ENCODE data around the gene NME1.
A peak's percentile ranks its signal among the peaks of the same experiment; 100 is the strongest.

NME1 gene

GRCh38 chr17:51124640-51125503 lies 28.5 kb upstream of the NME1 start:
- Histone ChIP-seq H3K27ac (ENCODE audit: insufficient read depth in 1 of 2, low read depth in 1 of 2, low read length in 2 of 2, poor library complexity in 1 of 2, severe bottlenecking in 2 of 2) (no peak overlapping the region), H3K27me3 (replicated peaks in 2 of 5; ENCODE audit: control insufficient read depth in 4 of 5, insufficient read depth in 5 of 5, low read length in 4 of 5) (no peaks in the 10 kb centered on the region), H3K4me1 (ENCODE audit: control extremely low read depth in 1 of 4, control insufficient read depth in 4 of 4, insufficient read depth in 4 of 4, low read length in 3 of 4) (peaks cover 5 to 16% (median 13%) of the 10 kb centered on the region in 4 experiments), H3K4me3 (ENCODE audit: control insufficient read depth in 1 of 7, extremely low read depth in 1 of 7, insufficient read depth in 4 of 7, low read depth in 2 of 7, low read length in 6 of 7) (no peak overlapping the region), H3K36me3 (ENCODE audit: control insufficient read depth in 4 of 4, insufficient read depth in 4 of 4, low read length in 3 of 4) (no peaks in the 10 kb centered on the region), H3K9me3 (ENCODE audit: control extremely low read depth in 1 of 5, control insufficient read depth in 4 of 5, insufficient read depth in 2 of 5, low read depth in 1 of 5, low read length in 4 of 5) (no peaks in the 10 kb centered on the region)
- ChIA-PET CTCF (interaction anchor here (1.5 to 3.1 kb wide), 2 partner anchors 11 to 28 kb away, joined by 4 to 11 read pairs; partner anchors contain the start of gene NME1), POLR2A (interaction anchor here (0.7 kb wide), 1 partner anchor 359 kb away, joined by 3 read pairs; no protein-coding TSS in a partner anchor)
- no peak for DNase-seq
- WGBS (ENCODE audit: insufficient coverage) = 96% methylated on average over 4 of the region's 5 CpGs

GRCh38 chr17:51128076-51128475 lies 25.3 kb upstream of the NME1 start:
- H3K4me3 ChIP-seq (ENCODE audit: control insufficient read depth in 1 of 7, extremely low read depth in 1 of 7, insufficient read depth in 4 of 7, low read depth in 2 of 7, low read length in 6 of 7) = no peak overlapping the region
- H3K27ac ChIP-seq (ENCODE audit: insufficient read depth in 1 of 2, low read depth in 1 of 2, low read length in 2 of 2, poor library complexity in 1 of 2, severe bottlenecking in 2 of 2) = no peak overlapping the region
- ChIA-PET CTCF (interaction anchor here (1.0 kb wide), 1 partner anchor 62 kb away, joined by 4 read pairs; no protein-coding TSS in a partner anchor), POLR2A (no interaction called here)
- no peaks in the 10 kb centered on the region for H3K9me3 ChIP-seq (ENCODE audit: control extremely low read depth in 1 of 5, control insufficient read depth in 4 of 5, insufficient read depth in 2 of 5, low read depth in 1 of 5, low read length in 4 of 5)
- H3K27me3 ChIP-seq (replicated peaks in 2 of 5; ENCODE audit: control insufficient read depth in 4 of 5, insufficient read depth in 5 of 5, low read length in 4 of 5) = no peaks in the 10 kb centered on the region
- H3K36me3 ChIP-seq (ENCODE audit: control insufficient read depth in 4 of 4, insufficient read depth in 4 of 4, low read length in 3 of 4) = no peaks in the 10 kb centered on the region
- DNase-seq = peak; percentile 17 to 67 (median 62)
- no CpG with 5 or more reads among the region's 3 CpGs for WGBS (ENCODE audit: insufficient coverage)
- peaks cover 0 to 4% (median 0%) of the 10 kb centered on the region in 4 experiments for H3K4me1 ChIP-seq (ENCODE audit: control extremely low read depth in 1 of 4, control insufficient read depth in 4 of 4, insufficient read depth in 4 of 4, low read length in 3 of 4)

GRCh38 chr17:51132964-51133319 lies 20.4 kb upstream of the NME1 start:
- ChIA-PET CTCF (no interaction called here), POLR2A (interaction anchor here (0.6 kb wide), 1 partner anchor 224 kb away, joined by 3 read pairs; no protein-coding TSS in a partner anchor)
- H3K4me3 ChIP-seq (ENCODE audit: control insufficient read depth in 1 of 7, extremely low read depth in 1 of 7, insufficient read depth in 4 of 7, low read depth in 2 of 7, low read length in 6 of 7) = no peak overlapping the region
- H3K36me3 ChIP-seq (ENCODE audit: control insufficient read depth in 4 of 4, insufficient read depth in 4 of 4, low read length in 3 of 4) = no peaks in the 10 kb centered on the region
- DNase-seq = peak in 2 of 3 donors; percentile 23 to 29
- no peaks in the 10 kb centered on the region for H3K27me3 ChIP-seq (replicated peaks in 2 of 5; ENCODE audit: control insufficient read depth in 4 of 5, insufficient read depth in 5 of 5, low read length in 4 of 5)
- H3K27ac ChIP-seq (ENCODE audit: insufficient read depth in 1 of 2, low read depth in 1 of 2, low read length in 2 of 2, poor library complexity in 1 of 2, severe bottlenecking in 2 of 2) = no peak overlapping the region
- no peaks in the 10 kb centered on the region for H3K9me3 ChIP-seq (ENCODE audit: control extremely low read depth in 1 of 5, control insufficient read depth in 4 of 5, insufficient read depth in 2 of 5, low read depth in 1 of 5, low read length in 4 of 5)
- peaks cover 0 to 6% (median 0%) of the 10 kb centered on the region in 4 experiments for H3K4me1 ChIP-seq (ENCODE audit: control extremely low read depth in 1 of 4, control insufficient read depth in 4 of 4, insufficient read depth in 4 of 4, low read length in 3 of 4)

GRCh38 chr17:51133365-51133764 lies 20.0 kb upstream of the NME1 start:
- POLR2A ChIA-PET = no interaction called here

GRCh38 chr17:51135956-51136355 lies 17.4 kb upstream of the NME1 start:
- DNase-seq = no peak
- Histone ChIP-seq H3K4me3 (ENCODE audit: control insufficient read depth in 1 of 7, extremely low read depth in 1 of 7, insufficient read depth in 4 of 7, low read depth in 2 of 7, low read length in 6 of 7) (no peak overlapping the region), H3K27me3 (replicated peaks in 2 of 5; ENCODE audit: control insufficient read depth in 4 of 5, insufficient read depth in 5 of 5, low read length in 4 of 5) (no peaks in the 10 kb centered on the region), H3K9me3 (ENCODE audit: control extremely low read depth in 1 of 5, control insufficient read depth in 4 of 5, insufficient read depth in 2 of 5, low read depth in 1 of 5, low read length in 4 of 5) (no peaks in the 10 kb centered on the region), H3K36me3 (ENCODE audit: control insufficient read depth in 4 of 4, insufficient read depth in 4 of 4, low read length in 3 of 4) (no peaks in the 10 kb centered on the region), H3K27ac (ENCODE audit: insufficient read depth in 1 of 2, low read depth in 1 of 2, low read length in 2 of 2, poor library complexity in 1 of 2, severe bottlenecking in 2 of 2) (no peak overlapping the region), H3K4me1 (ENCODE audit: control extremely low read depth in 1 of 4, control insufficient read depth in 4 of 4, insufficient read depth in 4 of 4, low read length in 3 of 4) (peaks cover 0 to 6% (median 0%) of the 10 kb centered on the region in 4 experiments)
- 100% methylated on average over 3 of the region's 3 CpGs for WGBS (ENCODE audit: insufficient coverage)
- CTCF ChIA-PET = interaction anchor here (0.7 to 2.6 kb wide), 7 partner anchors 10 to 158 kb away, joined by 3 to 11 read pairs (median 3); no protein-coding TSS in a partner anchor
- POLR2A ChIA-PET = no interaction called here

More at GRCh38 chr17:51133365-51133764, 20.0 kb upstream of the NME1 start:
- DNase-seq = no peak
- Histone ChIP-seq H3K9me3 (ENCODE audit: control extremely low read depth in 1 of 5, control insufficient read depth in 4 of 5, insufficient read depth in 2 of 5, low read depth in 1 of 5, low read length in 4 of 5) (no peaks in the 10 kb centered on the region), H3K4me3 (ENCODE audit: control insufficient read depth in 1 of 7, extremely low read depth in 1 of 7, insufficient read depth in 4 of 7, low read depth in 2 of 7, low read length in 6 of 7) (no peak overlapping the region), H3K36me3 (ENCODE audit: control insufficient read depth in 4 of 4, insufficient read depth in 4 of 4, low read length in 3 of 4) (no peaks in the 10 kb centered on the region), H3K27ac (ENCODE audit: insufficient read depth in 1 of 2, low read depth in 1 of 2, low read length in 2 of 2, poor library complexity in 1 of 2, severe bottlenecking in 2 of 2) (no peak overlapping the region), H3K4me1 (ENCODE audit: control extremely low read depth in 1 of 4, control insufficient read depth in 4 of 4, insufficient read depth in 4 of 4, low read length in 3 of 4) (peaks cover 0 to 6% (median 0%) of the 10 kb centered on the region in 4 experiments), H3K27me3 (replicated peaks in 2 of 5; ENCODE audit: control insufficient read depth in 4 of 5, insufficient read depth in 5 of 5, low read length in 4 of 5) (no peaks in the 10 kb centered on the region)
- CTCF ChIA-PET = no interaction called here
- WGBS (ENCODE audit: insufficient coverage) = no CpG with 5 or more reads among the region's 2 CpGs

GRCh38 chr17:51142597-51142996 lies 10.8 kb upstream of the NME1 start:
- ChIA-PET CTCF (interaction anchor here (0.6 to 0.9 kb wide), 3 partner anchors 11 to 141 kb away, joined by 3 read pairs; partner anchors contain the start of gene NME1), POLR2A (no interaction called here)
- H3K4me1 ChIP-seq (ENCODE audit: control extremely low read depth in 1 of 4, control insufficient read depth in 4 of 4, insufficient read depth in 4 of 4, low read length in 3 of 4) = no peaks in the 10 kb centered on the region
- WGBS (ENCODE audit: insufficient coverage) = no CpG with 5 or more reads among the region's 2 CpGs
- H3K27me3 ChIP-seq (replicated peaks in 2 of 5; ENCODE audit: control insufficient read depth in 4 of 5, insufficient read depth in 5 of 5, low read length in 4 of 5) = no peaks in the 10 kb centered on the region
- H3K4me3 ChIP-seq (ENCODE audit: control insufficient read depth in 1 of 7, extremely low read depth in 1 of 7, insufficient read depth in 4 of 7, low read depth in 2 of 7, low read length in 6 of 7) = no peak overlapping the region
- no peak overlapping the region for H3K27ac ChIP-seq (ENCODE audit: insufficient read depth in 1 of 2, low read depth in 1 of 2, low read length in 2 of 2, poor library complexity in 1 of 2, severe bottlenecking in 2 of 2)
- DNase-seq = no peak
- H3K9me3 ChIP-seq (ENCODE audit: control extremely low read depth in 1 of 5, control insufficient read depth in 4 of 5, insufficient read depth in 2 of 5, low read depth in 1 of 5, low read length in 4 of 5) = no peaks in the 10 kb centered on the region
- H3K36me3 ChIP-seq (ENCODE audit: control insufficient read depth in 4 of 4, insufficient read depth in 4 of 4, low read length in 3 of 4) = no peaks in the 10 kb centered on the region

GRCh38 chr17:51144266-51145022 lies 8.9 kb upstream of the NME1 start:
- Histone ChIP-seq H3K27me3 (replicated peaks in 2 of 5; ENCODE audit: control insufficient read depth in 4 of 5, insufficient read depth in 5 of 5, low read length in 4 of 5) (no peaks in the 10 kb centered on the region), H3K36me3 (ENCODE audit: control insufficient read depth in 4 of 4, insufficient read depth in 4 of 4, low read length in 3 of 4) (no peaks in the 10 kb centered on the region), H3K27ac (ENCODE audit: insufficient read depth in 1 of 2, low read depth in 1 of 2, low read length in 2 of 2, poor library complexity in 1 of 2, severe bottlenecking in 2 of 2) (no peak overlapping the region), H3K9me3 (ENCODE audit: control extremely low read depth in 1 of 5, control insufficient read depth in 4 of 5, insufficient read depth in 2 of 5, low read depth in 1 of 5, low read length in 4 of 5) (no peaks in the 10 kb centered on the region), H3K4me3 (ENCODE audit: control insufficient read depth in 1 of 7, extremely low read depth in 1 of 7, insufficient read depth in 4 of 7, low read depth in 2 of 7, low read length in 6 of 7) (no peak overlapping the region), H3K4me1 (ENCODE audit: control extremely low read depth in 1 of 4, control insufficient read depth in 4 of 4, insufficient read depth in 4 of 4, low read length in 3 of 4) (no peaks in the 10 kb centered on the region)
- POLR2A ChIA-PET = no interaction called here
- no peak for DNase-seq
- CTCF ChIA-PET = no interaction called here
- 91% methylated on average over 5 of the region's 6 CpGs for WGBS (ENCODE audit: insufficient coverage)
